Measurements from ENCODE around the gene DHX29.

The DHX29 gene

GRCh38 chr5:55316837-55317236, 9.3 kb upstream of the DHX29 start:
- DNase-seq (ENCODE audit: low read depth) = no peak

- DNase-seq (ENCODE audit: low read depth) = no peak
Observed at GRCh38 chr5:55316289-55316688, 8.8 kb upstream of the DHX29 start.

- DNase-seq (ENCODE audit: low read depth) = no peak
Observed at GRCh38 chr5:55313870-55314617, 6.5 kb upstream of the DHX29 start.

- DNase-seq (ENCODE audit: low read depth) = no peak
Observed at GRCh38 chr5:55308254-55308836, 851 bp upstream of the DHX29 start.

GRCh38 chr5:55306641-55307382, 682 bp downstream of the DHX29 start:
- DNase-seq (ENCODE audit: low read depth) = no peak

GRCh38 chr5:55305345-55305744, 2.1 kb downstream of the DHX29 start:
- no peak for DNase-seq (ENCODE audit: low read depth)

- DNase-seq (ENCODE audit: low read depth) = no peak
Observed at GRCh38 chr5:55304584-55304983, 2.9 kb downstream of the DHX29 start.

- DNase-seq (ENCODE audit: low read depth) = peak; percentile 87
Observed at GRCh38 chr5:55303238-55303690, 4.2 kb downstream of the DHX29 start.

GRCh38 chr5:55300890-55301289, 6.6 kb downstream of the DHX29 start:
- DNase-seq (ENCODE audit: low read depth) = no peak

GRCh38 chr5:55294935-55295334, 12.6 kb downstream of the DHX29 start:
- DNase-seq (ENCODE audit: low read depth) = no peak

GRCh38 chr5:55290991-55291390, 16.5 kb downstream of the DHX29 start:
- no peak for DNase-seq (ENCODE audit: low read depth)

GRCh38 chr5:55289808-55290207, 17.7 kb downstream of the DHX29 start:
- no peak for DNase-seq (ENCODE audit: low read depth)

GRCh38 chr5:55286411-55286933, 21.0 kb downstream of the DHX29 start:
- no peak for DNase-seq (ENCODE audit: low read depth)

GRCh38 chr5:55278778-55279177, 28.7 kb downstream of the DHX29 start:
- peak; percentile 12 for DNase-seq (ENCODE audit: low read depth)

- no peak for DNase-seq (ENCODE audit: low read depth)
Observed at GRCh38 chr5:55276771-55277170, 30.7 kb downstream of the DHX29 start.

GRCh38 chr5:55258339-55258738, 49.2 kb downstream of the DHX29 start:
- no peak for DNase-seq (ENCODE audit: low read depth)

- DNase-seq (ENCODE audit: low read depth) = no peak
Observed at GRCh38 chr5:55254802-55255201, 52.7 kb downstream of the DHX29 start.

GRCh38 chr5:55250064-55250463, 57.4 kb downstream of the DHX29 start:
- no peak for DNase-seq (ENCODE audit: low read depth)

GRCh38 chr5:55241746-55242145, 65.7 kb downstream of the DHX29 start:
- DNase-seq (ENCODE audit: low read depth) = no peak

- no peak for DNase-seq (ENCODE audit: low read depth)
Observed at GRCh38 chr5:55236800-55237199, 70.7 kb downstream of the DHX29 start.

GRCh38 chr5:55234121-55234700, 73.3 kb downstream of the DHX29 start:
- no peak for DNase-seq (ENCODE audit: low read depth)

All from GM04503 (cell line).